ENCODE measurements around the gene BBS5.

BBS5 gene

GRCh38 chr2:169493360-169493759, 14.1 kb downstream of the BBS5 start:
- ChIA-PET POLR2A (no interaction called here), CTCF (interaction anchor here (1.0 to 1.2 kb wide), 2 partner anchors 12 to 14 kb away, joined by 3 to 4 read pairs; partner anchors contain the start of gene BBS5)
- TF ChIP-seq CTCF (IDR thresholded peaks at IDR 0.05; ENCODE audit: insufficient read depth, low read length, missing control alignments), result no peak
- H3K4me3 ChIP-seq (ENCODE audit: low read depth, low read length), result no peak overlapping the region
- no peak for DNase-seq (ENCODE audit: low read depth, low spot score)

DNA sequence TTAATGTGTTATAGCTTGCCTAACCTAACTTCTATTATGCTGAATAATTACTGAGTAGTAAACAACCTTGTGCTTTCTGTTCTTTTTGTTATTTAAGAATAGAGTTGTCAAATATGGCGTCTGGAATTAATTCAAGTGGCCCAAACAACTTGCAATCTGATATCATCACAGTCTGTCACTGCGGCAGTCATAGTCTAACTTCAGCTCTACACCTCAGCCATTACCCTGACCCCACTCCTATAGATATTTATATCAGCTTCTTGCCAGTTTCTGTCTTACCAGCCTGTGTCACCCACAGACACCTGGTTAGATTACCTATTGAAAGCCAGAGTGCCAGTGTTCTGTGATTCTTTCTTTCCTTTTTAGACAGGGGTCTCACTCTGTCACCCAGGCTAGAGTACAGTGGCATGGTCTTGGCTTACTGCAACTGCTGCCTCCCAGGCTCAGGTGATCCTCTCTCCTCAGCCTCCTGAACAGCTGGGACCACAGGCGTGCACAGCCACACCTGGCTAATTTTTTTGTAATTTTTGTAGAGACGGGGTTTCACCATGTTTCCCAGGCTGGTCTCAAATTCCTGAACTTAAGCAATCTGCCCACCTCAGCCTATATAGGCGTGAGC, 16.1 kb downstream of the BBS5 start:
- no peak overlapping the region for H3K4me3 ChIP-seq (ENCODE audit: low read depth, low read length)
- ChIA-PET CTCF (no interaction called here), POLR2A (no interaction called here)
- TF ChIP-seq CTCF (IDR thresholded peaks at IDR 0.05; ENCODE audit: insufficient read depth, low read length, missing control alignments), result no peak
- no peak for DNase-seq (ENCODE audit: low read depth, low spot score)

DNA sequence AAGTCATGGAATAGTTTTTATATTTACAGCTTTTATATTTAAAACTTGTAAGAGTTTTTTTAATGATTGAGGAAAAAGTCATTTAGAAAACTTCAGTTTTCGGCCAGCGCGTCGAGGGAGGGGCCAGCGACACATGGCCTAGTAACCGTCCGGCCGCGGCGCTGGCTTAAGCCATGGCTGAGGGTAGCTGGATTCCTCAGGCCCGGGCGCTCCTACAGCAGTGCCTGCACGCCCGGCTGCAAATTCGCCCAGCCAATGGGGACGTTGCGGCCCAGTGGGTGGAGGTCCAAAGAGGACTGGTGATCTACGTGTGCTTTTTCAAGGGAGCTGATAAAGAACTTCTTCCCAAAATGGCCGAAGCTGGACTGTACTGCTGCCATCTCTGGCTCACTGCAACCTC, 25.4 kb downstream of the BBS5 start:
- TF ChIP-seq CTCF (IDR thresholded peaks at IDR 0.05; ENCODE audit: insufficient read depth, low read length, missing control alignments), result no peak
- ChIA-PET POLR2A (no interaction called here), CTCF (no interaction called here)
- no peak for DNase-seq (ENCODE audit: low read depth, low spot score)
- H3K4me3 ChIP-seq (ENCODE audit: low read depth, low read length), result no peak overlapping the region

- POLR2A ChIA-PET, result no interaction called here
- CTCF ChIA-PET, result interaction anchor here (1.6 to 1.8 kb wide), 2 partner anchors 14 to 21 kb away, joined by 4 to 5 read pairs; no protein-coding TSS in a partner anchor
- DNase-seq (ENCODE audit: low read depth, low spot score), result no peak
- no peak for TF ChIP-seq CTCF (IDR thresholded peaks at IDR 0.05; ENCODE audit: insufficient read depth, low read length, missing control alignments)
- H3K4me3 ChIP-seq (ENCODE audit: low read depth, low read length), result no peak overlapping the region
These were observed 28.4 kb downstream of the BBS5 start for GRCh38 chr2:169507698-169508097.

GRCh38 chr2:169509298-169509885, 30.1 kb downstream of the BBS5 start, which contains the start of gene KLHL41:
KLHL41 (plus strand) TSS chr2:169509702; CDS start chr2:169509779, 77 bp downstream.
- no peak for TF ChIP-seq CTCF (IDR thresholded peaks at IDR 0.05; ENCODE audit: insufficient read depth, low read length, missing control alignments)
- H3K4me3 ChIP-seq (ENCODE audit: low read depth, low read length), result no peak within 1 kb of the TSS
- ChIA-PET CTCF (interaction anchor here (1.1 kb wide), 1 partner anchor 18 kb away, joined by 6 read pairs; no protein-coding TSS in a partner anchor), POLR2A (no interaction called here)
- no peak for DNase-seq (ENCODE audit: low read depth, low spot score)

GRCh38 chr2:169509955-169510354, 30.7 kb downstream of the BBS5 start:
- POLR2A ChIA-PET, result no interaction called here
- H3K4me3 ChIP-seq (ENCODE audit: low read depth, low read length), result no peak overlapping the region
- DNase-seq (ENCODE audit: low read depth, low spot score), result no peak
- CTCF ChIA-PET, result interaction anchor here (1.1 kb wide), 1 partner anchor 18 kb away, joined by 6 read pairs; no protein-coding TSS in a partner anchor
- no peak for TF ChIP-seq CTCF (IDR thresholded peaks at IDR 0.05; ENCODE audit: insufficient read depth, low read length, missing control alignments)

Data from AG04449 (cell line).